HEK293 (cell line): ENCODE data around the gene ESR2.

Experiments used
- CTCF ChIA-PET: fragments of 350-600 bp; formaldehyde crosslinking; extraction: SDS; loops from one replicate; lab custom pipeline; 2021; ENCODE audit warnings: antibody characterized with exemption; lab: Yijun Ruan, JAX
- POLR2A ChIA-PET: fragments of 300-600 bp; formaldehyde crosslinking; extraction: SDS; loops from one replicate; lab custom pipeline; 2020; ENCODE audit warnings: antibody characterized with exemption, inconsistent platforms; lab: Yijun Ruan, JAX
- H3K27ac ChIP-seq: fragments of 200-500 bp; sonication (Bioruptor generic); 2 replicates; pipeline ENCODE4 v1.5.1; 2014; ENCODE audit warnings: low read depth, low read length, control low read depth, inconsistent platforms; ENCODE audit errors: extremely low read depth
- H3K36me3 ChIP-seq, 2 experiments: fragments of 200-500 bp in 1 of 2; sonication (Bioruptor generic) in 1 of 2; 1 replicate in 1 of 2; 2 replicates in 1 of 2; pipeline ENCODE4 v1.5.1; 2014 to 2017; ENCODE audit warnings: inconsistent platforms in 2 of 2, low read length in 2 of 2; ENCODE audit not compliant: control insufficient read depth in 2 of 2, insufficient read depth in 1 of 2
- H3K4me1 ChIP-seq: fragments of 200-500 bp; sonication (Bioruptor generic); 2 replicates; pipeline ENCODE4 v1.5.1; 2014; ENCODE audit warnings: mild to moderate bottlenecking, low read length, inconsistent platforms; ENCODE audit not compliant: control insufficient read depth, insufficient read depth
- H3K4me3 ChIP-seq: 2 replicates; pipeline ENCODE4 v1.5.1; 2011; ENCODE audit warnings: low read depth, mild to moderate bottlenecking, control low read depth, low read length, moderate library complexity
- H3K9me3 ChIP-seq: fragments of 200-500 bp; sonication (Bioruptor generic); 2 replicates; pipeline ENCODE4 v1.5.1; 2014; ENCODE audit warnings: low read depth, low read length, inconsistent platforms; ENCODE audit not compliant: control insufficient read depth, insufficient read depth
- GLIS1 ChIP-seq: fragments of 450-650 bp; formaldehyde crosslinking; IDR thresholded peaks from 2 replicates; pipeline ENCODE4 v1.5.1; 2016; ENCODE audit warnings: missing biosample characterization, missing genetic modification characterization
- HOXD13 ChIP-seq: sonication (generic); formaldehyde crosslinking; IDR thresholded peaks from 2 replicates; pipeline ENCODE4 v1.8.0; 2022; ENCODE audit warnings: missing genetic modification reagents, borderline replicate concordance
- SALL2 ChIP-seq: fragments of 450-650 bp; formaldehyde crosslinking; IDR thresholded peaks from 2 replicates; pipeline ENCODE4 v1.5.0; 2017; ENCODE audit warnings: missing biosample characterization, mild to moderate bottlenecking, missing genetic modification characterization, borderline replicate concordance
- SP2 ChIP-seq: fragments of 450-650 bp; formaldehyde crosslinking; IDR thresholded peaks from 2 replicates; pipeline ENCODE4 v1.5.1; 2016; ENCODE audit warnings: missing biosample characterization, missing genetic modification characterization
- ZFP37 ChIP-seq: fragments of 450-650 bp; formaldehyde crosslinking; IDR thresholded peaks from 2 replicates; pipeline ENCODE4 v1.5.1; 2016; ENCODE audit warnings: missing biosample characterization, missing genetic modification characterization
- ZFP69B ChIP-seq: fragments of 450-650 bp; formaldehyde crosslinking; IDR thresholded peaks from 2 replicates; pipeline ENCODE4 v1.5.1; 2016; ENCODE audit warnings: missing biosample characterization, missing genetic modification characterization
- ZNF121 ChIP-seq: fragments of 450-650 bp; formaldehyde crosslinking; IDR thresholded peaks from 2 replicates; pipeline ENCODE4 v1.5.1; 2016; ENCODE audit warnings: missing biosample characterization, missing genetic modification characterization
- ZNF138 ChIP-seq: fragments of 450-650 bp; formaldehyde crosslinking; IDR thresholded peaks from 2 replicates; pipeline ENCODE4 v1.5.1; 2016; ENCODE audit warnings: missing biosample characterization, missing genetic modification characterization, borderline replicate concordance
- ZNF140 ChIP-seq: fragments of 450-650 bp; formaldehyde crosslinking; IDR thresholded peaks from 2 replicates; pipeline ENCODE4 v1.5.1; 2016; ENCODE audit warnings: missing biosample characterization, missing genetic modification characterization
- ZNF221 ChIP-seq: fragments of 450-650 bp; formaldehyde crosslinking; IDR thresholded peaks from 2 replicates; pipeline ENCODE4 v1.5.1; 2017; ENCODE audit warnings: missing biosample characterization, missing genetic modification characterization, borderline replicate concordance
- ZNF341 ChIP-seq: fragments of 450-650 bp; formaldehyde crosslinking; IDR thresholded peaks from 2 replicates; pipeline ENCODE4; 2016; ENCODE audit warnings: low read depth, missing biosample characterization, missing genetic modification characterization
- ZNF350 ChIP-seq: fragments of 450-650 bp; formaldehyde crosslinking; IDR thresholded peaks from 2 replicates; pipeline ENCODE4 v1.5.0; 2017; ENCODE audit warnings: missing biosample characterization, mild to moderate bottlenecking, missing genetic modification characterization
- ZNF37A ChIP-seq: fragments of 450-650 bp; IDR thresholded peaks from 2 replicates; pipeline ENCODE4 v1.5.1; 2018; ENCODE audit warnings: missing biosample characterization, missing genetic modification characterization
- ZNF510 ChIP-seq: fragments of 450-650 bp; formaldehyde crosslinking; IDR thresholded peaks from 2 replicates; pipeline ENCODE4 v1.5.1; 2018; ENCODE audit warnings: mild to moderate bottlenecking, missing genetic modification characterization, missing biosample characterization; ENCODE audit not compliant: insufficient replicate concordance
- ZNF561 ChIP-seq: fragments of 450-650 bp; IDR thresholded peaks from 2 replicates; pipeline ENCODE4 v1.5.1; 2018; ENCODE audit warnings: missing biosample characterization, missing genetic modification characterization, borderline replicate concordance
- ZNF624 ChIP-seq: fragments of 450-650 bp; formaldehyde crosslinking; IDR thresholded peaks from 2 replicates; pipeline ENCODE4 v1.5.1; 2017; ENCODE audit warnings: missing biosample characterization, missing genetic modification characterization
- ZNF654 ChIP-seq: fragments of 450-650 bp; formaldehyde crosslinking; IDR thresholded peaks from 2 replicates; pipeline ENCODE4 v1.5.1; 2016; ENCODE audit warnings: low read depth, missing biosample characterization, missing genetic modification characterization
- ZNF785 ChIP-seq: fragments of 450-650 bp; formaldehyde crosslinking; IDR thresholded peaks from 2 replicates; pipeline ENCODE4 v1.5.1; 2016; ENCODE audit warnings: missing biosample characterization, missing genetic modification characterization
- ZNF791 ChIP-seq: fragments of 450-650 bp; formaldehyde crosslinking; IDR thresholded peaks from 2 replicates; pipeline ENCODE4 v1.5.1; 2016; ENCODE audit warnings: missing biosample characterization, missing genetic modification characterization
- ZNF792 ChIP-seq: fragments of 450-650 bp; formaldehyde crosslinking; IDR thresholded peaks from 2 replicates; pipeline ENCODE4 v1.5.1; 2016; ENCODE audit warnings: missing biosample characterization, missing genetic modification characterization
- TF ChIP-seq, protein P1 (sequence below): fragments of 450-650 bp; formaldehyde crosslinking; IDR thresholded peaks from 2 replicates; pipeline ENCODE4 v1.5.1; 2016; ENCODE audit warnings: missing biosample characterization, missing genetic modification characterization
- TF ChIP-seq, protein P2 (sequence below): fragments of 450-650 bp; formaldehyde crosslinking; IDR thresholded peaks from 2 replicates; pipeline ENCODE4 v1.5.1; 2016; ENCODE audit warnings: missing biosample characterization, missing genetic modification characterization
- TF ChIP-seq, protein P3 (sequence below): fragments of 450-650 bp; formaldehyde crosslinking; IDR thresholded peaks from 2 replicates; pipeline ENCODE4 v1.5.1; 2016; ENCODE audit warnings: missing biosample characterization, missing genetic modification characterization
- TF ChIP-seq, protein P4 (sequence below): fragments of 450-650 bp; formaldehyde crosslinking; IDR thresholded peaks from 2 replicates; pipeline ENCODE4 v1.5.1; 2016; ENCODE audit warnings: missing biosample characterization, missing genetic modification characterization
- TF ChIP-seq, protein P5 (sequence below): fragments of 450-650 bp; formaldehyde crosslinking; IDR thresholded peaks from 2 replicates; pipeline ENCODE4 v1.5.1; 2016; ENCODE audit warnings: missing biosample characterization, missing genetic modification characterization
- TF ChIP-seq, protein P6 (sequence below): fragments of 450-650 bp; formaldehyde crosslinking; IDR thresholded peaks from 2 replicates; pipeline ENCODE4; 2016; ENCODE audit warnings: missing biosample characterization, missing genetic modification characterization

Gene ESR2

DNA sequence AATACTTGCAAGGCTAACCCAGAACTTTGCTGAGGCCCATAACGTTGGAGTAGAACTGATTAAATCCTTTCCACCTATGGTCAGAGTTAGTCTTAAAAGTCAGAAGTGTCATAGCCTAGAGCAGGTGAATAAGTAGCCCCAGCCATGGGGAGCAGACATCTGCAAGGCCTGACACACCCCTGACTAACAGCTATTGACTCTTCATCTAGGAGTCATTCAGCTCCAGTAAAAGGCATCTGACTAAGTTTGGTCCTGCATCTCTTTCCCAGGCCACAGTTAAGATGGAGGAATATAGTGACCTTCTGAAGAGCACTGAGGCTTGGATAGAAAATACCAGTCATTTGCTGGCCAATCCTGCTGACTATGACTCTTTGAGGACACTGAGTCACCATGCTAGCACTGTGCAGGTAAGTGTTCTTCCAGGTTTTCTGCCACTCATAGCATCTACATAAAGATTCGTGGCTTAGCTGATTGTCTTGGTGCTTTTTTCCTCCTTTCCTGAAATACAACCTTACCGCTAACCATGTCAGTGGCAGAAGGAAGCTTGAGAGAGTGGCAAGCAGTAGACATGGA, 212.9 kb downstream of the ESR2 start (continued):
- TF ChIP-seq, protein P1, sequence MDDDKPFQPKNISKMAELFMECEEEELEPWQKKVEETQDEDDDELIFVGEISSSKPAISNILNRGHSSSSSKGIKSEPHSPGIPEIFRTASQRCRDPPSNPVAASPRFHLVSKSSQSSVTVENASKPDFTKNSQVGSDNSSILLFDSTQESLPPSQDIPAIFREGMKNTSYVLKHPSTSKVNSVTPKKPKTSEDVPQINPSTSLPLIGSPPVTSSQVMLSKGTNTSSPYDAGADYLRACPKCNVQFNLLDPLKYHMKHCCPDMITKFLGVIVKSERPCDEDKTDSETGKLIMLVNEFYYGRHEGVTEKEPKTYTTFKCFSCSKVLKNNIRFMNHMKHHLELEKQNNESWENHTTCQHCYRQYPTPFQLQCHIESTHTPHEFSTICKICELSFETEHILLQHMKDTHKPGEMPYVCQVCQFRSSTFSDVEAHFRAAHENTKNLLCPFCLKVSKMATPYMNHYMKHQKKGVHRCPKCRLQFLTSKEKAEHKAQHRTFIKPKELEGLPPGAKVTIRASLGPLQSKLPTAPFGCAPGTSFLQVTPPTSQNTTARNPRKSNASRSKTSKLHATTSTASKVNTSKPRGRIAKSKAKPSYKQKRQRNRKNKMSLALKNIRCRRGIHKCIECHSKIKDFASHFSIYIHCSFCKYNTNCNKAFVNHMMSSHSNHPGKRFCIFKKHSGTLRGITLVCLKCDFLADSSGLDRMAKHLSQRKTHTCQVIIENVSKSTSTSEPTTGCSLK = no peak

DNA sequence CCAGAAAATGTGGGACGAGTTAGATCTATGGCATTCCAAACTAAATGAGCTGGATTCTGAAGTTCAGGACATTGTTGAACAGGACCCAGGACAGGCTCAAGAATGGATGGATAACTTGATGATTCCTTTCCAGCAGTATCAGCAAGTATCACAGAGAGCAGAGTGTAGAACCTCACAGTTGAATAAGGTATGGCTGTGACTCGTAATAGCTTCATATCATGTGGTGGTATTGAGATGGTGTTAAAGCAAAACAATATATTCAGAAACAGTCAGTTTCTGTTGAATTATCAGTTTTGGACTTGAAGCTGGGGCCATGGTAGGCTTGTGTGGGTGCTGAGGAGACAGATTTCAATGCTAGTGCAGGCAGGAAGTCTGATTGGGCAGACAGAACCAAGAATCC, 213.7 kb downstream of the ESR2 start:
- ChIA-PET CTCF (no interaction called here), POLR2A (no interaction called here)
- no peak for TF ChIP-seq ZNF221
- TF ChIP-seq, protein P2, sequence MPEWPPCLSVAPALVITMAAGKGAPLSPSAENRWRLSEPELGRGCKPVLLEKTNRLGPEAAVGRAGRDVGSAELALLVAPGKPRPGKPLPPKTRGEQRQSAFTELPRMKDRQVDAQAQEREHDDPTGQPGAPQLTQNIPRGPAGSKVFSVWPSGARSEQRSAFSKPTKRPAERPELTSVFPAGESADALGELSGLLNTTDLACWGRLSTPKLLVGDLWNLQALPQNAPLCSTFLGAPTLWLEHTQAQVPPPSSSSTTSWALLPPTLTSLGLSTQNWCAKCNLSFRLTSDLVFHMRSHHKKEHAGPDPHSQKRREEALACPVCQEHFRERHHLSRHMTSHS = no peak
- no peak for TF ChIP-seq HOXD13 (CRISPR knock-in tag)
- TF ChIP-seq, protein P3, sequence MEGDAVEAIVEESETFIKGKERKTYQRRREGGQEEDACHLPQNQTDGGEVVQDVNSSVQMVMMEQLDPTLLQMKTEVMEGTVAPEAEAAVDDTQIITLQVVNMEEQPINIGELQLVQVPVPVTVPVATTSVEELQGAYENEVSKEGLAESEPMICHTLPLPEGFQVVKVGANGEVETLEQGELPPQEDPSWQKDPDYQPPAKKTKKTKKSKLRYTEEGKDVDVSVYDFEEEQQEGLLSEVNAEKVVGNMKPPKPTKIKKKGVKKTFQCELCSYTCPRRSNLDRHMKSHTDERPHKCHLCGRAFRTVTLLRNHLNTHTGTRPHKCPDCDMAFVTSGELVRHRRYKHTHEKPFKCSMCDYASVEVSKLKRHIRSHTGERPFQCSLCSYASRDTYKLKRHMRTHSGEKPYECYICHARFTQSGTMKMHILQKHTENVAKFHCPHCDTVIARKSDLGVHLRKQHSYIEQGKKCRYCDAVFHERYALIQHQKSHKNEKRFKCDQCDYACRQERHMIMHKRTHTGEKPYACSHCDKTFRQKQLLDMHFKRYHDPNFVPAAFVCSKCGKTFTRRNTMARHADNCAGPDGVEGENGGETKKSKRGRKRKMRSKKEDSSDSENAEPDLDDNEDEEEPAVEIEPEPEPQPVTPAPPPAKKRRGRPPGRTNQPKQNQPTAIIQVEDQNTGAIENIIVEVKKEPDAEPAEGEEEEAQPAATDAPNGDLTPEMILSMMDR (tag by site-specific recombination) = no peak
- TF ChIP-seq, protein P4, sequence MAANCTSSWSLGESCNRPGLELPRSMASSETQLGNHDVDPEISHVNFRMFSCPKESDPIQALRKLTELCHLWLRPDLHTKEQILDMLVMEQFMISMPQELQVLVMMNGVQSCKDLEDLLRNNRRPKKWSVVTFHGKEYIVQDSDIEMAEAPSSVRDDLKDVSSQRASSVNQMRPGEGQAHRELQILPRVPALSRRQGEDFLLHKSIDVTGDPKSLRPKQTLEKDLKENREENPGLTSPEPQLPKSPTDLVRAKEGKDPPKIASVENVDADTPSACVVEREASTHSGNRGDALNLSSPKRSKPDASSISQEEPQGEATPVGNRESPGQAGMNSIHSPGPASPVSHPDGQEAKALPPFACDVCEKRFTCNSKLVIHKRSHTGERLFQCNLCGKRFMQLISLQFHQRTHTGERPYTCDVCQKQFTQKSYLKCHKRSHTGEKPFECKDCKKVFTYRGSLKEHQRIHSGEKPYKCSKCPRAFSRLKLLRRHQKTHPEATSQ (tag by site-specific recombination) = no peak
- no peak for TF ChIP-seq SP2
- TF ChIP-seq ZNF791 (tag by site-specific recombination) = no peak
- TF ChIP-seq ZNF561 (tag by site-specific recombination) = no peak
- no peak for TF ChIP-seq ZNF121 (tag by site-specific recombination)
- no peak for TF ChIP-seq ZNF785 (tag by site-specific recombination)
- TF ChIP-seq ZNF510 (tag by site-specific recombination) = no peak
- no peak for TF ChIP-seq ZNF341
- TF ChIP-seq ZNF37A = no peak
- TF ChIP-seq ZFP69B (tag by site-specific recombination) = no peak
- Histone ChIP-seq H3K27ac (no peak overlapping the region), H3K9me3 (no peaks in the 10 kb centered on the region), H3K36me3 (peaks cover 11 to 38% of the 10 kb centered on the region in 2 experiments), H3K4me3 (no peak overlapping the region), H3K4me1 (no peaks in the 10 kb centered on the region)

DNA sequence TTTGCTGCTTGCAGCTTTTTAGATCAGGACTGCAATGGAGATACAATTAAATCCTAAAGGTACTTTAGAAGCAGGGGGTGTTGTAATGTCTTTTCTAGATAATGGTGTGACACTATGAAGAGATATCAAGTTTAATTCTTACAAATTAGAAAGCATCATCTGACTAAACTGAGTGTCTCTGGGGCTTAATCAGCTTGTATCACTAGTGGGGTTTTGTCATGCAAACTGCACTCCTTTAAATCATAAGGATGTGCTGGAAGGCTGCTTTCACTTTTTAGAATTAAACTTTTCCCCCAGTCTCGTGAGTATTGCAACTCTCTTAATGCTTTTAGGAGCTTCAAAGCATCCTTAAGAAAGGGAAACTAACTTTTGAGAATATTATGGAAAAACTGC, 218.6 kb downstream of the ESR2 start:
- H3K27ac ChIP-seq = no peak overlapping the region
- peaks cover 10 to 42% of the 10 kb centered on the region in 2 experiments for H3K36me3 ChIP-seq
- H3K9me3 ChIP-seq = no peaks in the 10 kb centered on the region
- no peak overlapping the region for H3K4me3 ChIP-seq
- POLR2A ChIA-PET = no interaction called here
- CTCF ChIA-PET = interaction anchor here (0.7 kb wide), 1 partner anchor 302 kb away, joined by 4 read pairs; no protein-coding TSS in a partner anchor
- no peaks in the 10 kb centered on the region for H3K4me1 ChIP-seq
- TF ChIP-seq ZNF138 (tag by site-specific recombination) (no peak), SALL2 (no peak), ZNF792 (tag by site-specific recombination) (no peak), ZNF350 (tag by site-specific recombination) (no peak), ZFP37 (tag by site-specific recombination) (no peak), GLIS1 (tag by site-specific recombination) (no peak), ZNF221 (no peak), ZNF654 (tag by site-specific recombination) (no peak), ZNF624 (tag by site-specific recombination) (no peak), ZNF140 (tag by site-specific recombination) (no peak)
- TF ChIP-seq, protein P5, sequence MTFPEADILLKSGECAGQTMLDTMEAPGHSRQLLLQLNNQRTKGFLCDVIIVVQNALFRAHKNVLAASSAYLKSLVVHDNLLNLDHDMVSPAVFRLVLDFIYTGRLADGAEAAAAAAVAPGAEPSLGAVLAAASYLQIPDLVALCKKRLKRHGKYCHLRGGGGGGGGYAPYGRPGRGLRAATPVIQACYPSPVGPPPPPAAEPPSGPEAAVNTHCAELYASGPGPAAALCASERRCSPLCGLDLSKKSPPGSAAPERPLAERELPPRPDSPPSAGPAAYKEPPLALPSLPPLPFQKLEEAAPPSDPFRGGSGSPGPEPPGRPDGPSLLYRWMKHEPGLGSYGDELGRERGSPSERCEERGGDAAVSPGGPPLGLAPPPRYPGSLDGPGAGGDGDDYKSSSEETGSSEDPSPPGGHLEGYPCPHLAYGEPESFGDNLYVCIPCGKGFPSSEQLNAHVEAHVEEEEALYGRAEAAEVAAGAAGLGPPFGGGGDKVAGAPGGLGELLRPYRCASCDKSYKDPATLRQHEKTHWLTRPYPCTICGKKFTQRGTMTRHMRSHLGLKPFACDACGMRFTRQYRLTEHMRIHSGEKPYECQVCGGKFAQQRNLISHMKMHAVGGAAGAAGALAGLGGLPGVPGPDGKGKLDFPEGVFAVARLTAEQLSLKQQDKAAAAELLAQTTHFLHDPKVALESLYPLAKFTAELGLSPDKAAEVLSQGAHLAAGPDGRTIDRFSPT (tag by site-specific recombination) = no peak
- TF ChIP-seq, protein P6, sequence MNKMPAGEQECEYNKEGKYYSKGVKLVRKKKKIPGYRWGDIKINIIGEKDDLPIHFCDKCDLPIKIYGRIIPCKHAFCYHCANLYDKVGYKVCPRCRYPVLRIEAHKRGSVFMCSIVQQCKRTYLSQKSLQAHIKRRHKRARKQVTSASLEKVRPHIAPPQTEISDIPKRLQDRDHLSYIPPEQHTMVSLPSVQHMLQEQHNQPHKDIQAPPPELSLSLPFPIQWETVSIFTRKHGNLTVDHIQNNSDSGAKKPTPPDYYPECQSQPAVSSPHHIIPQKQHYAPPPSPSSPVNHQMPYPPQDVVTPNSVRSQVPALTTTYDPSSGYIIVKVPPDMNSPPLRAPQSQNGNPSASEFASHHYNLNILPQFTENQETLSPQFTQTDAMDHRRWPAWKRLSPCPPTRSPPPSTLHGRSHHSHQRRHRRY (tag by site-specific recombination) = no peak
